ENCODE data around the gene FAM184A.

DNA sequence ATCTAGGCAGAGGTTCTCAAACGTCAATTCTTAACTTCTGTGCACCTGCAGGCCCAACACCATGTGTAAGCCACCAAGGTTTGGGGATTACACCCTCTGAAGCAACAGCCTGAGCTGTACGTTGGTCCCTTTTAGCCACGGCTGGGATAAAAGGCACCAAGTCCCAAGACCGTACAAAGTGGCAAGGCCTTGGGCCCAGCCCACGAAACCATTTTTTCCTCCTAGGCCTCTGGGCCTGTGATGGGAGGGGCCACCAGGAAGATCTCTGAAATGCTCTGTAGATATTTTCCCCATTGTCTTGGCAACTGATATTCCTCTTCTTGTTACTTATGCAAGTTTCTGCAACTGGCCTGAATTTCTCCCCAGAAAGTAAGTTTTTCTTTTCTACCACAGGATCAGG lies 4.5 kb upstream of the FAM184A start:
- TF ChIP-seq RUNX3 (IDR thresholded peaks at IDR 0.05; ENCODE audit: low read length) (no peak), ATF2 (IDR thresholded peaks at IDR 0.05; ENCODE audit: low read length) (no peak), RFX5 (IDR thresholded peaks at IDR 0.05; ENCODE audit: low read depth, low read length) (no peak), HDAC6 (IDR thresholded peaks at IDR 0.05; ENCODE audit: unreplicated experiment) (no peak), BRCA1 (IDR thresholded peaks at IDR 0.05; ENCODE audit: low read depth, low read length) (no peak), POLR2AphosphoS5 (IDR thresholded peaks at IDR 0.05; ENCODE audit: low read length) (no peak), CTCF (IDR thresholded peaks at IDR 0.05 in 2 of 3, conservative IDR thresholded peaks at IDR 0.05 in 1 of 3; ENCODE audit: control insufficient read depth in 2 of 3, extremely low read depth in 1 of 3, insufficient read depth in 1 of 3, low read depth in 3 of 3, low read length in 3 of 3) (no peak), GABPA (IDR thresholded peaks at IDR 0.05; ENCODE audit: low read depth) (no peak), POLR2A (IDR thresholded peaks at IDR 0.05; ENCODE audit: low read depth, low read length) (no peak), CEBPB (IDR thresholded peaks at IDR 0.05; ENCODE audit: borderline replicate concordance in 1 of 2, low read depth in 2 of 2, low read length in 2 of 2) (no peak), RAD21 (IDR thresholded peaks at IDR 0.05; ENCODE audit: insufficient read depth, low read depth, low read length) (no peak), SKIL (IDR thresholded peaks at IDR 0.05; ENCODE audit: low read depth, poor library complexity, severe bottlenecking) (no peak)
- TF ChIP-seq, protein P1, sequence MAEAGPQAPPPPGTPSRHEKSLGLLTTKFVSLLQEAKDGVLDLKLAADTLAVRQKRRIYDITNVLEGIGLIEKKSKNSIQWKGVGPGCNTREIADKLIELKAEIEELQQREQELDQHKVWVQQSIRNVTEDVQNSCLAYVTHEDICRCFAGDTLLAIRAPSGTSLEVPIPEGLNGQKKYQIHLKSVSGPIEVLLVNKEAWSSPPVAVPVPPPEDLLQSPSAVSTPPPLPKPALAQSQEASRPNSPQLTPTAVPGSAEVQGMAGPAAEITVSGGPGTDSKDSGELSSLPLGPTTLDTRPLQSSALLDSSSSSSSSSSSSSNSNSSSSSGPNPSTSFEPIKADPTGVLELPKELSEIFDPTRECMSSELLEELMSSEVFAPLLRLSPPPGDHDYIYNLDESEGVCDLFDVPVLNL (IDR thresholded peaks at IDR 0.05; ENCODE audit: low read depth, low read length): no peak

Measured in GM12878 (cell line).